ENCODE data around the gene SKAP1.

DNA sequence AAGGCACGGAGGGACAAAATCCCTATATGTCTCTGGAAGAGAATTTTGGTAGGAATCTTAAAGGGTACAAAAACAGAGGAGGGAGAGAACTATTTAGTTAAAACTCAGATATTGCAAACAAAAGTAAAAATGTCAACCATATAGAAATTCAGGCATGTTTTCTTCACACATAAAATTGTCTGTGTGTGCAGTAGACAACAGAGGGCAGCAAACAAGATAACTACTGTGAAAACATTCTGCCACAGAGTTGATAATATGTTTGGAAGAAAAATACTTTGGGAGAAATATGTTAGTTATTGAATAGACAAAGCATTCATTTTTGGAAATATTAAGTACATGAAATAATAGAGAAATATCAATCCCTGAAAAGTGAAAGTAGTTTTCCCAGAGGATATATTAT is 266.2 kb downstream of the SKAP1 start:
- TF ChIP-seq CTCF (IDR thresholded peaks at IDR 0.05) (peak in 3 of 4 donors; percentile 27 to 45 (median 38)), POLR2A (IDR thresholded peaks at IDR 0.05) (no peak)
